Measurements from ENCODE around the gene CDC25A.

GRCh38 chr3:48180531-48181253, 7.5 kb downstream of the CDC25A start:
- TF ChIP-seq POLR2AphosphoS5 (IDR thresholded peaks at IDR 0.05) (no peak), POLR2A (IDR thresholded peaks at IDR 0.05; ENCODE audit: low read depth) (no peak), CTCF (IDR thresholded peaks at IDR 0.05) (no peak), EP300 (IDR thresholded peaks at IDR 0.05) (no peak)
